Measurements from ENCODE around the gene SLC2A3.

Gene SLC2A3

DNA sequence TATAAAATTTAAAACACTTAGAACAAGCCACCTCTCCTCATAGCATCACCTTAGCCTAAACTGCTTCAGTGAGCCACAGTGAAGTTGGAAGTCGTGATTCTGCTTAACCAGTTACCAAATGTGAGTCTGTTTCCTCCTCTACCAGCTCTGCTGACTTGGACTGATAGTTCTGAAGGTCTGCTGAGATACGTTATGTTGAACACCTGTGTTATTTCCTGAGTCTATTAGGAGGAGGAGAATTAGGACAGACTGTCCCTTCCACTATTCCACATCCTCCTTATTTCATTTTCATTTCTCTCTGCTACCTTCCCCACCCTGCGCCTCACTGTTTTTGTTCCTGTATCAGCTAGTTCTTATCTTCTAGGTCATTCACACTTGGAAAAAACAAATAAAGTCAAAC lies 65.7 kb downstream of the SLC2A3 start:
- in situ Hi-C loops (cut with HindIII; ENCODE audit: low sequenced_read_pairs): no loop called here
- no peak for DNase-seq (ENCODE audit: low read depth, low spot score)
- TF ChIP-seq CTCF (IDR thresholded peaks at IDR 0.05; ENCODE audit: low read depth, low read length): no peak
- no peak overlapping the region for H3K4me3 ChIP-seq (ENCODE audit: low read depth, low read length)
